HCT116 (cell line): ENCODE results near the gene CCDC87. TPM values are rescaled to one million over a fixed set of nuclear protein-coding genes. Genes with fewer than 3 reads are reported as not detected.

Experiments used
- ATAC-seq: fragments of 200-7000 bp; cut with Tn5 transposase; 2 replicates; pipeline ENCODE4 v1.9.1; 2020; ENCODE audit warnings: mild to moderate bottlenecking, moderate library complexity
- BruUV-seq: library from RNA; stranded (reverse); fragments of 400-500 nt; replicated peaks from 2 replicates; lab custom pipeline; 2021; lab: Mats Ljungman, UMichigan
- CTCF ChIA-PET: fragments of 300-600 bp; sonication (Branson Sonifier 250); formaldehyde crosslinking; loops from one replicate; lab custom pipeline; 2021; ENCODE audit warnings: antibody characterized with exemption; lab: Charles Lee
- POLR2A ChIA-PET: fragments of 300-600, 350-600 bp; sonication (Branson Sonifier 250); formaldehyde crosslinking; loops from one replicate; lab custom pipeline; 2021; ENCODE audit warnings: antibody characterized with exemption; lab: Charles Lee
- RAD21 ChIA-PET, 2 experiments: fragments of 300-600 bp; sonication (Branson Sonifier 250); formaldehyde crosslinking; loops; one replicate each; lab custom pipeline; 2023; ENCODE audit warnings: low total read pairs in 2 of 2; ENCODE audit not compliant: uncharacterized antibody in 2 of 2, unreplicated experiment in 2 of 2, low non-redundant PET in 1 of 2; lab: Charles Lee
- DNase-seq: peaks from one replicate; pipeline ENCODE4 v3.0.0-alpha.2; 2010; ENCODE audit warnings: low read depth, low spot score
- H2AFZ ChIP-seq: fragments of 200-600 bp; shearing (Covaris generic), sonication (generic); 2 replicates; pipeline ENCODE4 v1.6.1; 2017; ENCODE audit warnings: low read depth, mixed run types, mixed read lengths, antibody characterized with exemption, low read length; ENCODE audit not compliant: poor library complexity, severe bottlenecking
- H3K27ac ChIP-seq: 2 replicates; pipeline ENCODE4 v1.5.1; 2012; ENCODE audit warnings: low read depth, low read length
- H3K27me3 ChIP-seq: fragments of 200-600 bp; sonication (generic); 2 replicates; pipeline ENCODE4 v1.6.1; 2016; ENCODE audit warnings: mixed run types, low read length, mixed read lengths; ENCODE audit not compliant: insufficient read depth
- H3K36me3 ChIP-seq, 2 experiments: fragments of 200-500 bp in 1 of 2; fragments of 200-600 bp in 1 of 2; sonication (Bioruptor generic) in 1 of 2; sonication (generic) in 1 of 2; 2 replicates each; pipeline versions ENCODE4 v1.5.1 to v1.6.1; 2014 to 2016; ENCODE audit warnings: low read length in 2 of 2, inconsistent platforms in 1 of 2, mixed read lengths in 1 of 2, mixed run types in 1 of 2; ENCODE audit not compliant: insufficient read depth in 2 of 2, control insufficient read depth in 1 of 2
- H3K4me1 ChIP-seq, 2 experiments: fragments of 200-600 bp in 1 of 2; sonication (generic) in 1 of 2; 2 replicates each; pipeline versions ENCODE4 v1.5.1 to v1.6.1; 2012 to 2017; ENCODE audit warnings: low read length in 2 of 2, inconsistent platforms in 1 of 2, mild to moderate bottlenecking in 1 of 2, mixed read lengths in 1 of 2, mixed run types in 1 of 2, moderate library complexity in 1 of 2; ENCODE audit not compliant: insufficient read depth in 2 of 2, control insufficient read depth in 1 of 2
- H3K4me2 ChIP-seq: fragments of 200-600 bp; sonication (generic); 2 replicates; pipeline ENCODE4 v1.6.1; 2017; ENCODE audit warnings: mixed run types, low read length, mixed read lengths
- H3K4me3 ChIP-seq, 2 experiments: fragments of 200-600 bp in 1 of 2; sonication (generic) in 1 of 2; replicated peaks in 1 of 2; 2 replicates each; pipeline ENCODE4 v1.5.1; 2011 to 2016; ENCODE audit warnings: low read length in 2 of 2, control low read depth in 1 of 2, low read depth in 1 of 2, mild to moderate bottlenecking in 1 of 2, mixed read lengths in 1 of 2, mixed run types in 1 of 2
- H3K79me2 ChIP-seq: fragments of 200-600 bp; sonication (generic); 2 replicates; pipeline ENCODE4 v1.6.1; 2017; ENCODE audit warnings: mild to moderate bottlenecking, mixed run types, low read length, moderate library complexity, mixed read lengths; ENCODE audit not compliant: insufficient read depth
- H3K9ac ChIP-seq: fragments of 200-600 bp; sonication (generic); 2 replicates; pipeline ENCODE4 v1.6.1; 2016; ENCODE audit warnings: low read length, mixed read lengths
- H3K9me2 ChIP-seq: fragments of 200-600 bp; sonication (generic), shearing (Covaris generic); 2 replicates; pipeline ENCODE4 v1.6.1; 2017; ENCODE audit warnings: mixed run types, mild to moderate bottlenecking, moderate library complexity; ENCODE audit not compliant: insufficient read depth
- H3K9me3 ChIP-seq, 2 experiments: fragments of 200-500 bp in 1 of 2; fragments of 200-600 bp in 1 of 2; sonication (Bioruptor generic) in 1 of 2; sonication (generic) in 1 of 2; 2 replicates each; pipeline ENCODE4 v1.6.1; 2014 to 2017; ENCODE audit warnings: low read length in 2 of 2, mixed read lengths in 2 of 2, inconsistent platforms in 1 of 2, low read depth in 1 of 2, mild to moderate bottlenecking in 1 of 2, mixed run types in 1 of 2, moderate library complexity in 1 of 2; ENCODE audit not compliant: control insufficient read depth in 1 of 2, insufficient read depth in 1 of 2
- H4K20me1 ChIP-seq: fragments of 200-600 bp; sonication (generic), shearing (Covaris generic); 2 replicates; pipeline ENCODE4 v1.6.1; 2017; ENCODE audit warnings: mixed run types, mild to moderate bottlenecking, moderate library complexity; ENCODE audit not compliant: insufficient read depth
- CBX3 ChIP-seq: IDR thresholded peaks from 2 replicates; pipeline ENCODE4 v1.6.1; 2012; ENCODE audit warnings: low read depth
- EGR1 ChIP-seq: IDR thresholded peaks from 2 replicates; pipeline ENCODE4 v1.6.1; 2012; ENCODE audit warnings: low read depth
- ELF1 ChIP-seq: IDR thresholded peaks from 2 replicates; pipeline ENCODE4 v1.6.1; 2012; ENCODE audit warnings: low read depth, borderline replicate concordance
- EZH2phosphoT487 ChIP-seq: fragments of 200-600 bp; IDR thresholded peaks from 2 replicates; pipeline ENCODE4 v1.6.1; 2018; ENCODE audit warnings: antibody characterized with exemption, borderline replicate concordance
- JUND ChIP-seq: IDR thresholded peaks from 2 replicates; pipeline ENCODE4 v1.6.1; 2012
- POLR2AphosphoS5 ChIP-seq: IDR thresholded peaks from 2 replicates; pipeline ENCODE4 v1.6.1; 2011; ENCODE audit warnings: mild to moderate bottlenecking, low read depth, low read length, moderate library complexity
- RAD21 ChIP-seq: IDR thresholded peaks from 2 replicates; pipeline ENCODE4 v1.6.1; 2012; ENCODE audit warnings: low read depth, mild to moderate bottlenecking
- SIN3A ChIP-seq: IDR thresholded peaks from 2 replicates; pipeline ENCODE4 v1.6.1; 2012; ENCODE audit warnings: low read depth
- SP1 ChIP-seq: IDR thresholded peaks from 2 replicates; pipeline ENCODE4 v1.6.1; 2012; ENCODE audit warnings: low read depth
- SRF ChIP-seq: IDR thresholded peaks from 2 replicates; pipeline ENCODE4 v1.6.1; 2012; ENCODE audit warnings: low read depth
- YY1 ChIP-seq: IDR thresholded peaks from 2 replicates; pipeline ENCODE4 v1.6.1; 2011; ENCODE audit warnings: low read length, low read depth, moderate library complexity, mild to moderate bottlenecking; ENCODE audit not compliant: insufficient replicate concordance; ENCODE audit errors: extremely low read depth
- intact Hi-C: fragments of 100-400 bp; cut with micrococcal nuclease; formaldehyde crosslinking; loops from 2 replicates; pipeline ENCODE4 v1.10.0; 2022
- total RNA-seq: library from RNA; stranded (reverse); gene quantifications from one replicate; pipeline ENCODE4 v1.2.1, GENCODE V29; 2021; ENCODE audit not compliant: unreplicated experiment
- TF ChIP-seq, protein P1 (sequence below): IDR thresholded peaks from 2 replicates; pipeline ENCODE4 v1.6.1; 2011; ENCODE audit warnings: mild to moderate bottlenecking, low read length, moderate library complexity; ENCODE audit not compliant: insufficient replicate concordance; ENCODE audit errors: extremely low read depth
- TF ChIP-seq, protein P2 (sequence below): IDR thresholded peaks from 2 replicates; pipeline ENCODE4 v1.6.1; 2012; ENCODE audit warnings: low read depth
- TF ChIP-seq, protein P3 (sequence below): IDR thresholded peaks from 2 replicates; pipeline ENCODE4 v1.6.1; 2012
- TF ChIP-seq, protein P4 (sequence below): IDR thresholded peaks from 2 replicates; pipeline ENCODE4 v1.6.1; 2012

Gene CCDC87
- total RNA-seq, 1 experiment from 2014 or later, result 0.39 TPM

DNA sequence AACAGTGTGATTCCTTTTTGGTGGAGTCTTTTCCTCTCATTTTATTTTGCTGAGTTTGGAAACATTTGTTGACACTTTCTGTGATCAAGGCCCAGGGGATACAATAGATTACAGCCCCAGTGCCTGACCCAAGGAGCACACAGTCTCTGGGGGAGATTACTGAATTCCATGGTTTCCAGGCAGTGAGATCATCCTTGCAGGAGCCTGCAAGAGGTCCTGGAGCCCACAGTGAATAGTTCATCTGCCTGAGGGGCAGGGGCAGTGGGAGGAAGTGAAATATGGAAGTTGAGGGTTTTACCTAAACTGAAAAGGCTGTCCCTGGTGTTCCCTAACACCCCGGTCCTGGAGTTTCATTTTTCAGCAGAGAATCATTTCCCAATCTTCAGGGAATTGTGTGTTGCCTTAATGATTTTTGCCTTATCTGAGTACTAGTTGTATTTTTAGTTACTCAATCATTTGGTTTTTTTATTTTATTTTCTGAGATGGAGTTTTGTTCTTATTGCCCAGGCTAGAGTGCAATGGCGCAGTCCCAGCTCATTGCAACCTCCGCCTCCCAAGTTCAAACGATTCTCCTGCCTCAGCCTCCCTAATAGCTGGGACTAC is 7.9 kb upstream of the CCDC87 start:
- DNase-seq (no peak), ATAC-seq (no peak)
- no peak overlapping the region for H2AFZ ChIP-seq
- H4K20me1 ChIP-seq, result no peaks in the 10 kb centered on the region
- no peaks in the 10 kb centered on the region for H3K9me2 ChIP-seq
- H3K4me1 ChIP-seq, result no peaks in the 10 kb centered on the region
- ChIA-PET CTCF (interaction anchor here (0.7 kb wide), 1 partner anchor 8 kb away, joined by 3 read pairs; the partner anchor contains the start of gene CCDC87), POLR2A (interaction anchor here (0.8 kb wide), 1 partner anchor 37 kb away, joined by 3 read pairs; the partner anchor contains the start of gene RBM4), RAD21 (no interaction called here)
- BruUV-seq, result no TSS peak
- no peaks in the 10 kb centered on the region for H3K27me3 ChIP-seq
- H3K79me2 ChIP-seq, result no peaks in the 10 kb centered on the region; the same call in 1 of the 2 replicates
- H3K9me3 ChIP-seq, result no peaks in the 10 kb centered on the region
- no peak overlapping the region for H3K9ac ChIP-seq
- intact Hi-C loops, result no loop called here
- H3K36me3 ChIP-seq, result peaks cover 2 to 4% of the 10 kb centered on the region in 2 experiments; a peak in 2 of 4 replicates
- no peak overlapping the region for H3K4me2 ChIP-seq
- no peak overlapping the region for H3K27ac ChIP-seq
- TF ChIP-seq, protein P1, sequence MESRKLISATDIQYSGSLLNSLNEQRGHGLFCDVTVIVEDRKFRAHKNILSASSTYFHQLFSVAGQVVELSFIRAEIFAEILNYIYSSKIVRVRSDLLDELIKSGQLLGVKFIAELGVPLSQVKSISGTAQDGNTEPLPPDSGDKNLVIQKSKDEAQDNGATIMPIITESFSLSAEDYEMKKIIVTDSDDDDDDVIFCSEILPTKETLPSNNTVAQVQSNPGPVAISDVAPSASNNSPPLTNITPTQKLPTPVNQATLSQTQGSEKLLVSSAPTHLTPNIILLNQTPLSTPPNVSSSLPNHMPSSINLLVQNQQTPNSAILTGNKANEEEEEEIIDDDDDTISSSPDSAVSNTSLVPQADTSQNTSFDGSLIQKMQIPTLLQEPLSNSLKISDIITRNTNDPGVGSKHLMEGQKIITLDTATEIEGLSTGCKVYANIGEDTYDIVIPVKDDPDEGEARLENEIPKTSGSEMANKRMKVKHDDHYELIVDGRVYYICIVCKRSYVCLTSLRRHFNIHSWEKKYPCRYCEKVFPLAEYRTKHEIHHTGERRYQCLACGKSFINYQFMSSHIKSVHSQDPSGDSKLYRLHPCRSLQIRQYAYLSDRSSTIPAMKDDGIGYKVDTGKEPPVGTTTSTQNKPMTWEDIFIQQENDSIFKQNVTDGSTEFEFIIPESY, result no peak
- no peak for TF ChIP-seq CBX3
- no peak for TF ChIP-seq RAD21
- TF ChIP-seq YY1, result no peak
- no peak for TF ChIP-seq EZH2phosphoT487
- no peak for TF ChIP-seq SRF
- no peak for TF ChIP-seq ELF1
- no peak for TF ChIP-seq JUND
- TF ChIP-seq, protein P2, sequence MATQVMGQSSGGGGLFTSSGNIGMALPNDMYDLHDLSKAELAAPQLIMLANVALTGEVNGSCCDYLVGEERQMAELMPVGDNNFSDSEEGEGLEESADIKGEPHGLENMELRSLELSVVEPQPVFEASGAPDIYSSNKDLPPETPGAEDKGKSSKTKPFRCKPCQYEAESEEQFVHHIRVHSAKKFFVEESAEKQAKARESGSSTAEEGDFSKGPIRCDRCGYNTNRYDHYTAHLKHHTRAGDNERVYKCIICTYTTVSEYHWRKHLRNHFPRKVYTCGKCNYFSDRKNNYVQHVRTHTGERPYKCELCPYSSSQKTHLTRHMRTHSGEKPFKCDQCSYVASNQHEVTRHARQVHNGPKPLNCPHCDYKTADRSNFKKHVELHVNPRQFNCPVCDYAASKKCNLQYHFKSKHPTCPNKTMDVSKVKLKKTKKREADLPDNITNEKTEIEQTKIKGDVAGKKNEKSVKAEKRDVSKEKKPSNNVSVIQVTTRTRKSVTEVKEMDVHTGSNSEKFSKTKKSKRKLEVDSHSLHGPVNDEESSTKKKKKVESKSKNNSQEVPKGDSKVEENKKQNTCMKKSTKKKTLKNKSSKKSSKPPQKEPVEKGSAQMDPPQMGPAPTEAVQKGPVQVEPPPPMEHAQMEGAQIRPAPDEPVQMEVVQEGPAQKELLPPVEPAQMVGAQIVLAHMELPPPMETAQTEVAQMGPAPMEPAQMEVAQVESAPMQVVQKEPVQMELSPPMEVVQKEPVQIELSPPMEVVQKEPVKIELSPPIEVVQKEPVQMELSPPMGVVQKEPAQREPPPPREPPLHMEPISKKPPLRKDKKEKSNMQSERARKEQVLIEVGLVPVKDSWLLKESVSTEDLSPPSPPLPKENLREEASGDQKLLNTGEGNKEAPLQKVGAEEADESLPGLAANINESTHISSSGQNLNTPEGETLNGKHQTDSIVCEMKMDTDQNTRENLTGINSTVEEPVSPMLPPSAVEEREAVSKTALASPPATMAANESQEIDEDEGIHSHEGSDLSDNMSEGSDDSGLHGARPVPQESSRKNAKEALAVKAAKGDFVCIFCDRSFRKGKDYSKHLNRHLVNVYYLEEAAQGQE, result no peak
- no peak for TF ChIP-seq EGR1
- no peak for TF ChIP-seq SIN3A
- TF ChIP-seq POLR2AphosphoS5, result no peak
- TF ChIP-seq, protein P3, sequence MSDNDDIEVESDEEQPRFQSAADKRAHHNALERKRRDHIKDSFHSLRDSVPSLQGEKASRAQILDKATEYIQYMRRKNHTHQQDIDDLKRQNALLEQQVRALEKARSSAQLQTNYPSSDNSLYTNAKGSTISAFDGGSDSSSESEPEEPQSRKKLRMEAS, result no peak
- TF ChIP-seq, protein P4, sequence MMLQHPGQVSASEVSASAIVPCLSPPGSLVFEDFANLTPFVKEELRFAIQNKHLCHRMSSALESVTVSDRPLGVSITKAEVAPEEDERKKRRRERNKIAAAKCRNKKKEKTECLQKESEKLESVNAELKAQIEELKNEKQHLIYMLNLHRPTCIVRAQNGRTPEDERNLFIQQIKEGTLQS, result no peak
- TF ChIP-seq SP1, result no peak
- no peak overlapping the region for H3K4me3 ChIP-seq
